HG03175 (cell line): ENCODE results near the gene VMA21.

ENCODE experiments used
- ATAC-seq: cut with Tn5 transposase; IDR thresholded peaks from one replicate; pipeline ENCODE4 v1.9.1; 2021; ENCODE audit warnings: mild to moderate bottlenecking, moderate library complexity; ENCODE audit not compliant: unreplicated experiment

Gene VMA21

GRCh38 chrX:151396825-151397740 lies at the start of gene VMA21:
TSS of gene VMA21 (plus strand) at chrX:151397206. CDS start at chrX:151397309, 103 bp downstream.
- peak; percentile 81 for ATAC-seq

DNA sequence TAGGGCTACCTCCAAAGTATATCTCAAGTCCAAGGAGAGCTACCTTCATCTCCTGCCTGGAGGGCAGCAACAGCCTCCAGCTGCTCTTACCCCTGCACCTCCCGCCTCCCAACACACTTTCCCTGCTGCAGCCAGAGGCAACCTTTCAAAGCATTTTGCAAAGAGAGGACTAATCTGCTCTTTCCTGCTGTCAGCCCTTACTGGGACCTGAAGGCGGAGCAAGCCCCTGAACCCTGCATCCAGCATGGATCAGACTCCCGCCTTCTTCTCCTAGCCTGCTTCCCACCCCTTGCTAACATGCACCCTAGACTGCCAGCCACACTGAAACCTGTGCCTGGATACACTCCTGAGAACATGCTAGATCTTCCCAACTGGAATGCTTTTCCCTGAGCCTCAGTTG lies 37.7 kb upstream of the VMA21 start:
- ATAC-seq = no peak

DNA sequence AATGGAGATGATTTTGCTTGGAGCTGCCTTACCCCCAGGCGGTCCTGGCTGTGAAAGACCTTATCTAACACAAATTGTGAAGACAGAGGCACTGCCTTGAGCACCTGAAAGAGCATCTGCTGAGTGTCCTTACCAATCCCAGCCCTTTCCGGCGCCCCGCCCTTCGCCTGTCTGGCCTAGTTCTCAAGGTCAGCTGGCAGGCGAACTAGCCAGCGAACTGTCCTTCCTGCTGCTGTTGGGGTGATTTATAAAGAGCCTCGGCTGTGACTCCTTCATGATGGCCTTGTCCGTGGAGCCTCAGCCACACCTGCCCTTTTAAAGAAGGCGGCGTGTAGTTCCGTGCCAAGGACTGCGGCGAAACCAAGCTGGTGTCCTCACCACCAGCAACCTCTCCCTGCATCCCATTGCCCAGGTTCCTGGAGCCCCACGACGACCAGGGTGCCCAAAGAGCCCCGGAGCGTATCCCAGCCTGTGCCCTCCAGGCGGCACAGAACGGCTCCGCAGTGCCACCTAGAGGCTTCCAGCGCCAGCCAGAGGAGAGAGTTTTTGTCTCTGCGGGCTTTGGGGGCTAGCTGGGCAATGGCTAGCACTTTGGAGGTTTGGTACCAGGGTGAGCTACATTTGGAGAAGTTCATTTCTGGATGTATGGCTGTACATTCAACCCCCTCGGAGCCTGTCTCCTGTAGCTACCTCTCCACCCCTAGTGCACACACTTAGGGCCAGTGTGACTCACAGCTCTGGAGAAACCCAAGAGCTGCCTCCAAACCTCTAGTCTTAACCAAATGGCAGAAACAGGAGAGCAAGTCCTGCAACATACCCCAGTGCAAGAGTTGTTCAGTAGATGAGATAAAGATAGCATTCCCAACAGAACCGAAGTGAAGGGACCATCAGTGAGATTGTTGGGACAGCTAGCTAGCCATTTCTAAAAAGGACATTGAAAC lies 36.8 kb upstream of the VMA21 start:
- peak; percentile 74 for ATAC-seq

DNA sequence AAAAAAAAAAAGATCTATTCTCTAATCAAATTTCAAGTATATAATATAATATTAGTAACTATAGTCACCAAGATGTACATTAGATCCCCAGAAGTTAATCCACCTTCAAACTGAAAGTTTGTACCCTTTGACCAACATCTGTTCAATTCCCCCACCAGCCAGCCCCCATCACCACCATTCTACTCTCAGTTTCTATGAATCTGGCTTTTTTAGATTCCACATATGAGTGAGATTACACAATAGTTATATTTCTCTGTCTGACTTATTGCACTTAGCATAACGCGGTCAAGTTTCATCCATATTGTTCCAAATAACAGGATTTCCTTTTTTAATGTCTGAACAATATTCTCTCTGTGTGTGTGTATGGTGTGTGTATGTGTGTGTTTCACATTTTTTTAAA lies 33.7 kb upstream of the VMA21 start:
- ATAC-seq = no peak

DNA sequence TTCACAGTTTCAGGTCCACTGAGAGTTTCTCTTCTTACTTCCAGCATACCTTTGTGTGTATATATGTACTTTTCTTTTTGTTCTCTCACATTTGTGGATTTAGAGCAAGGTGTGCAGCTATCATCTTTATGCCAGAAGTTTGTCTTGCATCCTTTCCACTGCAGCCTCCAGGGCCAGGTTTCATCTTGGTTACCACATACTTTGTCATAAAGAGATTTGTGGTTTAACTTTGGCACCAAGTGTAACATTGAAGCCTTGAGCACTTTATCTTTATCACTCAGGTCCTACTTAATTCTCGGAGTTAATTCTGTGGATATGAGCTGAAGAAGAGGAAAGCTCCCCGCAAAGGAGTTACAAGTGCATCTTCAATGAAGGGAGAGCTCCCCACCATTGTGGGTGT lies 31.4 kb upstream of the VMA21 start:
- ATAC-seq = no peak

GRCh38 chrX:151370906-151371305 lies 26.1 kb upstream of the VMA21 start:
- no peak for ATAC-seq

- ATAC-seq = no peak
Measured at GRCh38 chrX:151384807-151385206, 12.2 kb upstream of the VMA21 start.

DNA sequence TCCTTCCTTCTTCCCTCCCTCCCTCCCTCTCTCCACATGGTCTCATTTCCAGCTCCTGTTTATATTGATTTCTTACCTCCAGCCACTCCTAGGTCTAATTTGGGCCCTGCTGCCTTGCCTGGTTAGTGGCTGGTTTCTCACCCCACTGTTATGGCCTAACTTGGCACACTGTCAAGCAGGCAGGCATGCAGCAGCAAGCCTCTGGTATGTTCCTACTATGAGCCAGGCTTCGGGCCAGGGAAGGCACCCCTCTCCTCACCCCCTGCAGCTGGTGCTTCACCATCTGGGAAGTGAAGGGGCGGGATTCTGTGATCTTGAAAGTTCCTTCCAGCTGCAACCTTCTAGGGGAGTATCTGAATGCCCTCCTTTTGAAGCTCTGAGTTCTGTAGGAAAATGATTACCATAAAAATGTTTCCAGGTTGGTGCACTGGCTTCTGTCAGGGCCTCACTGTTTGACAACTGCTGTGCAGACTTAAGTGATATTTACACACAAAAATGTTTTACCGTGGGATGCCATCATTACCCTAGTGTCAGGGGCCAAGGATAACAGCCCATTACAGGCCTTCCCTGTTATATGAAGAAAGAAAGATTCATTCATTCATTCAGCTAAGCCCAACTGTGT lies 10.1 kb upstream of the VMA21 start:
- ATAC-seq = no peak

- no peak for ATAC-seq
Measured at GRCh38 chrX:151391722-151392121, 5.3 kb upstream of the VMA21 start.

- peak; percentile 29 for ATAC-seq
Measured at GRCh38 chrX:151393514-151393913, 3.5 kb upstream of the VMA21 start.

DNA sequence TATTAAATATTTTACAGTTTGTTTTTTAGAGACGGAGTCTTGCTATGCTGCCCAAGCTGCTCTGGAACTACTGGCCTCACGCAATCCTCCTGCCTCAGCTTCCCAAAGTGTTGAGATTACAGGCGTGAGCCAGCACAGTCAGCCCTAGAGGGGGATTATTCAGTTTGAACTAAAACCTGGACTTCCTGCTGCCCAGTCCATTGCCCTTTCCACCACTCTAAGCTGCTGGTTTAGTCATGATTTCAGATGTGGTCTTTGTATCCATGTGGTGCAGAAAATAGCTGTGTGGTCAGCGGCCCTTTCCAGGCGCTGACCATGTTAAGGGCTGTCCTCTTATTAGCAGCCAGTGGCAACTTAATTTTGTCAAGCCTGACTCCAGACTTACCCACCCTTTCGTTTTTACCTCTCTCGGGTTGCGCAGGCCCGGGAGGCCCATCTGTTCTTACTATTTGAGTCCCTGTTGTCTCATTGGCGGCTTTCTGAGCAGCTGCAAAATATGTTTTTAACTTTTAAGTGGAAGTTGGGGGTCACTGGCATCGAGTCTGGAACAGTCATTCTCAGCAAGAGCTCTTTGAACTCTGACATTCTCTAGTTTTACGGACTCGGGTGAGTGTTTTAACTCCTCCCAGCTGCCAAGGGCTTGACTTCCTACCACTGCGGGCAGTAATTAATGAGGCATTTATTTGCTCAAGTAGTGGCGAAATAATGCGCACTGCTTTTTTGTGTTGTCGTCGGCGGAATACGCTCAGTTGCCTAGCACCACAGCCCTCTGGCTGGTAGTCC lies 773 bp upstream of the VMA21 start:
- peak; percentile 33 for ATAC-seq

GRCh38 chrX:151397741-151398070 lies 700 bp downstream of the VMA21 start:
- no peak for ATAC-seq

- ATAC-seq = no peak
Measured at GRCh38 chrX:151398346-151398745, 1.3 kb downstream of the VMA21 start.

GRCh38 chrX:151402719-151403390 lies 5.8 kb downstream of the VMA21 start:
- no peak for ATAC-seq

GRCh38 chrX:151416579-151416978 lies 19.6 kb downstream of the VMA21 start:
- no peak for ATAC-seq

DNA sequence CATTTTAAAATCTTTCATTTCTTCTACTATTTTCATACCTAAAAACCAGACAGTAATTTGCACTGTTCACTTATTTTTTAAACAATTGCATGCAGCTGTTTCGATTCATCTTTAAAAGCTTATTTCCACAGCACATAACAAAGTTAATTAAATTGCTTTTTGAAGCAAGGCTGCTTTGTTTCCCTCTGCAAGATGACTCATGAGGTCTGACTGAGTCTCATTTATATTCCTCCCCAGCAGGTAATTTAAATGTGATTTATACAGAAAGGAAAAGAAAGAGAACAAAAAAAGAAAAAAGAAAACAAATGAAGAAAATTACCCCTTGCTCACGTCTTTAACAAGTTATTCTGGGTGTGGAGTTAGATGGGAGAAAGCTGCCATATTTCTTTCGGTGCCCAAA lies 22.8 kb downstream of the VMA21 start:
- no peak for ATAC-seq

- no peak for ATAC-seq
Measured at GRCh38 chrX:151424505-151424904, 27.5 kb downstream of the VMA21 start.

GRCh38 chrX:151448509-151448908 lies 51.5 kb downstream of the VMA21 start:
- ATAC-seq = no peak

DNA sequence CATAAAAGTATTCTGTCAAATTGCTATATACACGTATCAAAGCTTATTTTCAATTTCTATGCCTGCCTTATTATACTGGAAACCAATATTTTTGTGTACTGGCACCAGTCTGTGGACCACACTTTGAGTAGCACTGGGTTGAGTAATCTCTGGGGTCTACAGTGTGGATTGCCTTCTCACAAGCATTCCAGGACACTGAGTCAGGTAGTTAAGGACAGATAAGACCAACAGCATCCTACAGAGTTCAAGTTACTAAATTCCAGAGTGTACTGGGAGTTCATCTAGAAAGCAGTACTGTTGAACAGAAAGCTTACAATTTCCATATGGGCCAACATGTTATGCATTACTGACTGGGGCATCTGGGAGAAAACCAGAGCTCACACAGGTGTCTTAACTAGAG lies 61.8 kb downstream of the VMA21 start:
- ATAC-seq = no peak
